Bronchial epithelial cell (primary cell): ENCODE measurements around the gene NLK. TPM values are rescaled to one million over a fixed set of nuclear protein-coding genes. Genes with fewer than 3 reads are reported as not detected.
"Not testable (repeated sequence)": the region's sequence is repeated elsewhere in the genome, so short reads cannot be mapped to it uniquely, and the experiment has no call there.

ENCODE experiments used
- DNase-seq: peaks from one replicate; pipeline ENCODE4 v3.0.0-alpha.2; 2010; ENCODE audit warnings: low read depth
- FAIRE-seq: peaks from 2 replicates; lab custom pipeline; 2011; peaks lifted over from hg19 to GRCh38; lab: Jason Lieb, UNC
- H3K27me3 ChIP-seq: 2 replicates; pipeline ENCODE4 v1.5.1; 2011; ENCODE audit warnings: low read length; ENCODE audit not compliant: control insufficient read depth, insufficient read depth
- H3K36me3 ChIP-seq: 2 replicates; pipeline ENCODE4 v1.5.1; 2011; ENCODE audit warnings: low read length; ENCODE audit not compliant: control insufficient read depth, insufficient read depth
- H3K4me3 ChIP-seq: 2 replicates; pipeline ENCODE4 v1.5.1; 2011; ENCODE audit warnings: mild to moderate bottlenecking, low read depth, low read length, control low read depth
- total RNA-seq: library from RNA; depleted of rRNA; stranded (reverse); fragments of >200 nt; gene quantifications from 2 replicates; pipeline ENCODE4 v1.2.1, GENCODE V29; 2014
- TF ChIP-seq, protein P1 (sequence below): IDR thresholded peaks from 2 replicates; pipeline ENCODE4 v1.5.1; 2011; ENCODE audit warnings: mild to moderate bottlenecking, moderate library complexity, low read length, control low read depth, inconsistent platforms; ENCODE audit not compliant: insufficient read depth, severe bottlenecking

The NLK gene
- total RNA-seq, 1 donor from 2014 or later: 11.3 TPM

DNA sequence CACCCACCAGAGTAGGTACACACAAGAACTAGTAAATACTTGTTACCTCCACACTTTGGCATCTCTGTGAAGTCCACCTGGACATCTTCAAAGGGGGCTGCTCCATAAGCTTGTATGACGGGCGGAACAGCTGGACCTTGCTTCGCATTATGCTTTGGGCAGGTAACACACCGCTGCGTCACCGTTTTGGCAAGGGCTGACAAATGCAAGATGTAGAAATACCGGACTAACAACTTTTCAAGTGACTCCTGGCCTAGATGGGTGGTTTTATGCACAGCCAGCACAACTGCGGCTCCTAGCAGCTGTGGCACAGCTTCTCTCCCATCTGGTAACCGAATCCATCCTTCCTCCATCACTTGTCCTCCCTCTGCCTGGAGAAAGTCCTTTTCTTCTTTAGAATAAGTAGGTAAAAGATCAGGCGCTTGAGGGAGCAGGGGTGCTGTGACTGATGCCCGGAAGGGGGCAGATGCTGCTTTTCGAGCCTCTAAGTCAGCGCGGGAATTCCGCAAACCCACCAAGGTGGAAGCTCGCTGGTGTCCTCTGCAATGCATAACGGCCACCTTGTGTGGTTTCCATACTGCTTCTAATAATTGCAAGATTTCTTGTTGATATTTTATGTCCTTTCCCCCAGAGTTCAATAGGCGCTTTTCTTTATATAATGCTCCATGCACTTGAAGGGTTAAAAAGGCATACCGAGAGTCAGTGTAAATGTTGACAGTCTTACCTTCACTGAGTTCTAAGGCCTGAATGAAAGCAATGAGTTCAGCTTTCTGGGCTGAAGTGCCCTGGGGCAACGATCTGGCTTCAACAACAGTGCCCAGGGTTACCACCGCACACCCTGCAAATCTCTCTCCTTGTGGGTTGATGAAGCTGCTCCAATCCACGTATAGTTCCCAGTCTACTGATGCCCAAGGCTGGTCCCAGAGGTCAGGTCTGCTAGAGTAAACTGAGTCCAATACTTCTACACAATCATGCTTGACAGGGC, 191.7 kb downstream of the NLK start:
- peak overlapping the region; percentile 48 for H3K4me3 ChIP-seq
- not testable (repeated sequence) for H3K36me3 ChIP-seq, H3K27me3 ChIP-seq
- TF ChIP-seq, protein P1, sequence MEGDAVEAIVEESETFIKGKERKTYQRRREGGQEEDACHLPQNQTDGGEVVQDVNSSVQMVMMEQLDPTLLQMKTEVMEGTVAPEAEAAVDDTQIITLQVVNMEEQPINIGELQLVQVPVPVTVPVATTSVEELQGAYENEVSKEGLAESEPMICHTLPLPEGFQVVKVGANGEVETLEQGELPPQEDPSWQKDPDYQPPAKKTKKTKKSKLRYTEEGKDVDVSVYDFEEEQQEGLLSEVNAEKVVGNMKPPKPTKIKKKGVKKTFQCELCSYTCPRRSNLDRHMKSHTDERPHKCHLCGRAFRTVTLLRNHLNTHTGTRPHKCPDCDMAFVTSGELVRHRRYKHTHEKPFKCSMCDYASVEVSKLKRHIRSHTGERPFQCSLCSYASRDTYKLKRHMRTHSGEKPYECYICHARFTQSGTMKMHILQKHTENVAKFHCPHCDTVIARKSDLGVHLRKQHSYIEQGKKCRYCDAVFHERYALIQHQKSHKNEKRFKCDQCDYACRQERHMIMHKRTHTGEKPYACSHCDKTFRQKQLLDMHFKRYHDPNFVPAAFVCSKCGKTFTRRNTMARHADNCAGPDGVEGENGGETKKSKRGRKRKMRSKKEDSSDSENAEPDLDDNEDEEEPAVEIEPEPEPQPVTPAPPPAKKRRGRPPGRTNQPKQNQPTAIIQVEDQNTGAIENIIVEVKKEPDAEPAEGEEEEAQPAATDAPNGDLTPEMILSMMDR: peak; percentile 14
- FAIRE-seq: peak; percentile 47
- peak; percentile 98 for DNase-seq

- H3K36me3 ChIP-seq, H3K27me3 ChIP-seq, H3K4me3 ChIP-seq, DNase-seq, FAIRE-seq: not testable (repeated sequence)
These were observed 192.7 kb downstream of the NLK start for GRCh38 chr17:28235066-28235700.

- H3K4me3 ChIP-seq, H3K36me3 ChIP-seq, DNase-seq, FAIRE-seq, H3K27me3 ChIP-seq: not testable (repeated sequence)
These were observed 193.7 kb downstream of the NLK start for GRCh38 chr17:28236033-28236653.

DNA sequence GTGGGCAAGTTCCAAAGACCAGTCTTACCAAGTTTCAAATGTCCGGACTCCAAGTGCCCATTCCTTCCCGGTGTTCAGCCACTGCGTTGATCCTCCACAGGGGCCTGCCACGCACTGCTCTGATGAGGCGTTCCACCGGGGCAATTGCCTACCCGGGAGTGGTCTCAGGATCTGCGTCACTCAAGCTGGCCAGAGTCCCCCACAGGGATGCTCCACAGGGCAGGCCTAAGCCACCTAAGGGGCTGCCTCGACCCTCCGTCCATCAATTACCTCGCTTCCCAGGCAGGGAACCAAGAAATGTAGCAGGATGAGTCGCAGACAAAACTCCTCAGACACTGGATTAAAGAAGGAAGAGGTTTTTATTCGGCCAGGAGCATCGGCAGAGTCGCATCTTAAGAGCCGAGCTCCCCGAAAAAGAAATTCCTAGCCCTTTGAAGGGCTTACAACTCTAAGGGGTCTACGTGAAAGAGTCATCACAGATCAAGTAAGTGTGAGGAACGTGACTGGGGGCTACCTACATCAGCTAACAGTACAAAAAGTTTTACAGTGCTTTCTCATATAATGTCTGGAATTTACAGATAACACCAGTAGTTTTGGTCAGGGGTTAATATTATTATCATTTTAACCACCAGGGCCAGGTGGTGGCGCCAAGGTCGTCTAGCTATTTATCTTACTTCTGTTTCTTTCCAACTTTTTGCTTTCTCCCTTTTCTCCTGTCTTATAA, 196.2 kb downstream of the NLK start:
- DNase-seq, FAIRE-seq, H3K27me3 ChIP-seq, H3K4me3 ChIP-seq, H3K36me3 ChIP-seq: not testable (repeated sequence)

- Histone ChIP-seq H3K4me3 (no peak overlapping the region), H3K27me3 (no peaks in the 10 kb centered on the region), H3K36me3 (no peaks in the 10 kb centered on the region)
- FAIRE-seq: no peak
- TF ChIP-seq, protein P1: no peak
- no peak for DNase-seq
These were observed 196.8 kb downstream of the NLK start for GRCh38 chr17:28239271-28239624.

- Histone ChIP-seq H3K4me3 (no peak overlapping the region), H3K27me3 (no peaks in the 10 kb centered on the region), H3K36me3 (no peaks in the 10 kb centered on the region)
- TF ChIP-seq, protein P1: no peak
- DNase-seq (no peak), FAIRE-seq (no peak)
These were observed 198.3 kb downstream of the NLK start for GRCh38 chr17:28240688-28241340.
